NT2/D1 (cell line): ENCODE measurements around the gene CD1D.

ENCODE experiments used
- SUZ12 ChIP-seq: IDR thresholded peaks from 2 replicates; pipeline ENCODE4 v1.6.1; 2011; ENCODE audit not compliant: insufficient read length, insufficient read depth; ENCODE audit errors: extremely low read depth
- YY1 ChIP-seq: IDR thresholded peaks from 2 replicates; pipeline ENCODE4 v1.6.1; 2011; ENCODE audit not compliant: insufficient read length, insufficient read depth
- ZNF274 ChIP-seq: IDR thresholded peaks from 2 replicates; pipeline ENCODE4 v1.6.1; 2011; ENCODE audit warnings: mild to moderate bottlenecking, low read depth, low read length

DNA sequence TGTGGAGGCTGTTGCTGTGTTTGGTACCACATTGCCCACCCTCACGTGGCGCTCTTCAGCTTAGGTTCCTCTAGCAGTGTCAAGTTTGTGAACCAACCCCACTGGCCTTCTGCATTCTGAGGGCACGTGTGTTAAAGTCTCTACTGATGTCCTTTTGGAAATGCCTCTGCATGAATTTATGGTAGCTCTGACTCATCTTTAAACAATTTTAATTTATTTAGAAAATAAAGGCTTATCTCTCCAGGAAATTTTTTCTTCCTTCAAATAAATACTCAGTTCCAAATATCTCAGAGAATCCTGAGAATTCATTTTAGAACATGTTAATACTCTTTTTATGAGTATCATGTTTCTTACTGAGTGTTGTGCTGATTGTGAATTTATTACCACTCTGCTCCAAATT is 5.5 kb downstream of the CD1D start:
- TF ChIP-seq YY1 (no peak), ZNF274 (no peak), SUZ12 (no peak)
